PC-3 (cell line): ENCODE measurements around the gene FOXE1.

Experiments used
- EZH2 ChIP-seq: fragments of 300-600 bp; sonication (generic); IDR thresholded peaks from one replicate; pipeline ENCODE4 v1.6.1; 2017; ENCODE audit warnings: antibody characterized with exemption, mild to moderate bottlenecking, low read length; ENCODE audit not compliant: unreplicated experiment
- TF ChIP-seq, protein P1 (sequence below): fragments of 300-600 bp; sonication (generic); conservative IDR thresholded peaks from 2 replicates; pipeline ENCODE4 v1.5.1; 2017; ENCODE audit warnings: antibody characterized with exemption, low read depth, mild to moderate bottlenecking, low read length

DNA sequence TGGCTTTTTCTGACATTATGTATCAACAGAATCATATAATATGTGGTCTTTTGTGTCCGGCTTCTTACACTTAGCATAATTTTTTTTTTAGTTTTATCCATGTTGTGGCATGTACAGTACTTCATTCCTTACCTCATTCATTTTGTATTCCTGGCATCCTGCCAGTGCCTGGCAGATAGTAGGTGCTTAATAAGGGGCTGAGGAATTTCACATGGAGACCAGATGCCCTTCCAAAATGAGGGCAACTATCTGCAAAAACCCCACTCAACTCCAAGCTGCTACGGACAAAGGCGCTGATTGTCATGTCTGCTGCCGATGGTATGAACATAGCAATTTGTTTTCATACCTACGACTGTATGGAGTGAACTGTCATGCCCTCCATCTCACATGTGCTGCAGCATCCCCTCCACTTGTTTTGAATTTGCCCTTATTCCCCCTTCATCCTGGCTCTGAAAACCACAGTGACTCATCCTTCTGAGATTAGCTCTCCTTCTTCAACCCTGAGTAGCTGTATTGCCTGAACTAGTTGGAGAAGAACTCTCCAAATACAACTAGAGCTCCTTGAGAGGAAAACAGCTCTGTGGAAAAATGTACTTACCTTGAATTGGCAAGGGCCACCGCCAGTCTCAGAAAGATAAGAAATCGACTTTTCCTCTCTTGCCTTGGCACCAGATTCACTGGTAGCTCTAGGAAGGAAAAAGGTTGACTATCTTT, 41.3 kb upstream of the FOXE1 start:
- TF ChIP-seq, protein P1, sequence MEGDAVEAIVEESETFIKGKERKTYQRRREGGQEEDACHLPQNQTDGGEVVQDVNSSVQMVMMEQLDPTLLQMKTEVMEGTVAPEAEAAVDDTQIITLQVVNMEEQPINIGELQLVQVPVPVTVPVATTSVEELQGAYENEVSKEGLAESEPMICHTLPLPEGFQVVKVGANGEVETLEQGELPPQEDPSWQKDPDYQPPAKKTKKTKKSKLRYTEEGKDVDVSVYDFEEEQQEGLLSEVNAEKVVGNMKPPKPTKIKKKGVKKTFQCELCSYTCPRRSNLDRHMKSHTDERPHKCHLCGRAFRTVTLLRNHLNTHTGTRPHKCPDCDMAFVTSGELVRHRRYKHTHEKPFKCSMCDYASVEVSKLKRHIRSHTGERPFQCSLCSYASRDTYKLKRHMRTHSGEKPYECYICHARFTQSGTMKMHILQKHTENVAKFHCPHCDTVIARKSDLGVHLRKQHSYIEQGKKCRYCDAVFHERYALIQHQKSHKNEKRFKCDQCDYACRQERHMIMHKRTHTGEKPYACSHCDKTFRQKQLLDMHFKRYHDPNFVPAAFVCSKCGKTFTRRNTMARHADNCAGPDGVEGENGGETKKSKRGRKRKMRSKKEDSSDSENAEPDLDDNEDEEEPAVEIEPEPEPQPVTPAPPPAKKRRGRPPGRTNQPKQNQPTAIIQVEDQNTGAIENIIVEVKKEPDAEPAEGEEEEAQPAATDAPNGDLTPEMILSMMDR = no peak
- TF ChIP-seq EZH2 = no peak
